NCI-H526 treated with DMSO at 0.1 percent for 48 hours (cell line): Measurements from ENCODE around the gene GNA15.
"Not testable (repeated sequence)": the region's sequence is repeated elsewhere in the genome, so short reads cannot be mapped to it uniquely, and the experiment has no call there.

Experiments used
- DNase-seq: peaks from one replicate; lab custom pipeline; 2025; lab: John Stamatoyannopoulos, UW

The GNA15 gene

GRCh38 chr19:3149526-3150505, 14.0 kb downstream of the GNA15 start:
- no peak for DNase-seq

- DNase-seq: no peak
Measured at GRCh38 chr19:3150739-3151329, 15.0 kb downstream of the GNA15 start.

GRCh38 chr19:3151563-3152418, 16.0 kb downstream of the GNA15 start:
- no peak for DNase-seq

DNA sequence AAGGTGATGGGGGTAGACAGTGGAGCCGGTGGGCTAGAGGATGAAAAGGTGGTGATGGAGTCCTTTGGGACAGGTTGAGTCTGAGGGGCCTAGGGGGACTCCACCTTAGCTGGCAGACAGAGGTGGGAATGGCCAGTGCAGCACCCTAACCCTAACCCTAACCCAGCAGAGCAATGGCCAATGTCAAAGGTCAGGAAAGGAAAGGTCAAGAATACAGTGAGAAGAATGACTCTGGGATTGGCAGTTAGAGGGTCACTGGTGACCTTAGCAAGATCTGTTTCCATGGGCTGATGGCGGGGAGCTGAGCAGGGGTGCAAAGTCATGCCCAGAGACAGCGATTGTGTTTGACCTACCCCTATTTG, 16.6 kb downstream of the GNA15 start:
- no peak for DNase-seq

GRCh38 chr19:3153286-3154230, 17.7 kb downstream of the GNA15 start:
- no peak for DNase-seq

DNA sequence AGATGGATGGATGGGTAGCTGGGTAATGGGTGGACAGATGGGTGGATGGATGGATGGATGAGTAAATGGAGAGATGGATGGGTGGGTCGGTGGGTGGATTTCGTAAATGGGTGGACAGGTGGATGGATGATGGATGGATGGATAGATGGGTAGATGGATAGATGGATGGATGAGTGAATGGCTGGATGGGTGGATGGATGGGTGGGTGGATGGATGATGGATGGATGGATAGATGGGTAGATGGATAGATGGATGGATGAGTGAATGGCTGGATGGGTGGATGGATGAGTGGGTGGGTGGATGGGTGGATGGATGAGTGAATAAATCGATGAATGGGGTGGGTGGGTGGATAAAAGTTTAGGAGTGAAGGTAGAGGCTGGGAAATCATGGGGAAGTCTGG, 18.6 kb downstream of the GNA15 start:
- not testable (repeated sequence) for DNase-seq

GRCh38 chr19:3154957-3155736, 19.3 kb downstream of the GNA15 start:
- peak; percentile 58 for DNase-seq

GRCh38 chr19:3157096-3157845, 21.4 kb downstream of the GNA15 start:
- no peak for DNase-seq

DNA sequence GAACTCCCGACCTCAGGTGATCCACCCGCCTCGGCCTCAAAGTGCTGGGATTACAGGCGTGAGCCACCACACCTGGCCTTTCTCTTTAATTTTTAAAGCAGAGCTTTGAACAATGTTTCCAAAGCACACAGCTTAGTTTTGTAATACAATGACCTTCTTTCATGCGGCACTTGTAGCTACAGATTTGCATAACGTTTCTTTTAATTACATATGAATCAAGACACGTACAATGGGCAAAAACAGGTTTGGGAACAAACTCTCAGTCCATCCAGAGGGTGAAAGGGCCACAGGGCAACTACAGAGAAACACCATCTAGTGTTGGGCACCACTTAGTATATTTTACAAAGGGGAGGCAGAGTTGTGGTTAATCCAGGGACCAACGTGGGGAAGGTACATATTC, 23.7 kb downstream of the GNA15 start:
- peak; percentile 89 for DNase-seq

DNA sequence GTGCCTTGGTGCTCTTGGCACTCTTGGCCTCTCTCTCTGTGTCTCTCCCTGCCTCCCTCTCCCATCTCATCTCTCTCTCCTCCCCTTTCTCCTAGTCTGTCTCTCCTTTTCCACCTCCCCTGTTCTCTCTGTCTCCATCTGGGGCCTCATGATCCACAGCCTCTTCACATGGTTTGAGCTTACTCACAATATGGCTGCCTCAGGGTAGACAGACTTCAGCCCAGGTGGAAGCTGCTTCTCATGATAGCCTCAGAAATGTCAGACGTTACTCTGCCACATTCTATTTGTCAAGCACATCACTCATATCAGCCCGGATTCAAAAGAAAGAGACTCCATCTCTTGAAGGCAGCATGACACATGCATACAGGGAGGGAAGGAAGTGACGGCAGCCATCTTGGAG, 24.4 kb downstream of the GNA15 start:
- no peak for DNase-seq

GRCh38 chr19:3161453-3161852, 25.6 kb downstream of the GNA15 start:
- no peak for DNase-seq

DNA sequence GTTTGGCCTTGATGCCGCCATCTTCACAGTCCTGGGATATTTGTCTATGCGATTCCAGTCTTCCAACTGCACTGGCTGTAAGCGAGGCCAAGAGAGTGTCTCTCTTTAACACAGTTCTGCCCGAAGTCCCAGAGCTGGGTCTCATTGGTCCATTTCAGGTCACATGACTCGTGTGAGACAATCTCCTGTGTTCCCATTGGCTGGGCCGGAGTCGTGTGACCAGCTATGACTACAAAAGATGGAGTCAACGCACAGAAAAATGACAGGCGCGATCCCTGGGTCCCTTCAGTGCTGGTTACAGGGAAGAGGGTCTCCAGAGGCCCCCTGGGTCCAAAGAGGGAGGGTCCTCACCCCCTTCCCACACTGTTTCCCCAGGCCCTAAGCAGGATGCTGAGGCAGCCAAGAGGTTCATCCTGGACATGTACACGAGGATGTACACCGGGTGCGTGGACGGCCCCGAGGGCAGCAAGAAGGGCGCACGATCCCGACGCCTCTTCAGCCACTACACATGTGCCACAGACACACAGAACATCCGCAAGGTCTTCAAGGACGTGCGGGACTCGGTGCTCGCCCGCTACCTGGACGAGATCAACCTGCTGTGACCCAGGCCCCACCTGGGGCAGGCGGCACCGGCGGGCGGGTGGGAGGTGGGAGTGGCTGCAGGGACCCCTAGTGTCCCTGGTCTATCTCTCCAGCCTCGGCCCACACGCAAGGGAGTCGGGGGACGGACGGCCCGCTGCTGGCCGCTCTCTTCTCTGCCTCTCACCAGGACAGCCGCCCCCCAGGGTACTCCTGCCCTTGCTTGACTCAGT, 26.8 kb downstream of the GNA15 start:
- DNase-seq: no peak

- DNase-seq: peak; percentile 13
Measured at GRCh38 chr19:3163230-3163886, 27.5 kb downstream of the GNA15 start.

GRCh38 chr19:3163943-3164342, 28.1 kb downstream of the GNA15 start:
- DNase-seq: no peak

GRCh38 chr19:3167533-3168272, 31.9 kb downstream of the GNA15 start:
- no peak for DNase-seq

- DNase-seq: no peak
Measured at GRCh38 chr19:3171894-3172672, 36.2 kb downstream of the GNA15 start.

GRCh38 chr19:3172673-3173000, 36.8 kb downstream of the GNA15 start:
- DNase-seq: not testable (repeated sequence)
